Skin epidermis (tissue), 12 donors: ENCODE results near the gene GIGYF2.
A peak's percentile ranks its signal among the peaks of the same experiment; 100 is the strongest.
"Not testable (repeated sequence)": the region's sequence is repeated elsewhere in the genome, so short reads cannot be mapped to it uniquely, and the experiment has no call there.

ENCODE experiments used
- H3K27ac ChIP-seq, 21 experiments: fragments of 200-600 bp; sonication (generic) in 11 of 21; one replicate each; pipeline ENCODE4 v1.5.0; 2020; ENCODE audit warnings: mild to moderate bottlenecking in 3 of 21, inconsistent platforms in 2 of 21, moderate library complexity in 2 of 21
- H3K4me3 ChIP-seq, 7 experiments: fragments of 200-600 bp; sonication (generic) in 2 of 7; one replicate each; pipeline ENCODE4 v1.5.0; 2020; ENCODE audit warnings: inconsistent platforms in 2 of 7, mild to moderate bottlenecking in 2 of 7, moderate library complexity in 1 of 7

Gene GIGYF2

DNA sequence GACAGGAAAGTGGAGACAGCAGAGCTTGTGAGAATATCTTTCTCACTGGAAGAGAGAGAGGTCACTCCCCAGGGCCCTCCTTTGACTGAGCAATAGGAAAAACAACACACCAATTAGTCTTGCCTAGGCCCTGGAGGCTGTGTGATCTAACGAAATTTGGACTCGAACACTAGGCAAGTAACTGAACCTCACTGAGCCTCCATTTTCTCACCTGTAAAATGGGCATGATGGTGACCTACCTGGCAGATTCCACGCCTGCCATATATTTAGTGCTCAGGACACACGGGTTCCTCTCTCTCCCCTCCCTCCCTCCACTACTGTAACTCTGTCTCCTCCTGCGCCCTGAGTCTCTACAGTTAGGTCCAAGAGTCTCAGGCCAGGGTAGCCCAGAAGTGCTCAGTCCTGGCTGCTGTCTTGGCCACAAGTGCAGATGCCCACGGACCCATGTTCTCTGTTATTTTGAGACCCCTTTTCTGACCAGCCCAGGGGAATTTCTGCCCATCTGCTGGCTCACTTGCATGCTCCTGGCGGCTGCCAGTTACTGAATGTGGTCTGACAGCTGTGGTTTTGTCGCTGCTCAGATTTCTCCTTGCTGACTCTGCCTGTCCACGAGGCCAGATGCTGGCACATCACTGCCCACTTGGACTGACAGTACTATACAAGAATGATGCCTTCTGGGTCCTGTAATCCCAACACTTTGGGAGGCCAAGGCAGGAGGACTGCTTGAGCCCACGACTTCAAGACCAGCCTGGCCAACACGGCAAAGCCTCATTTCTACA lies 9.6 kb upstream of the GIGYF2 start:
- Histone ChIP-seq H3K4me3 (no peak overlapping the region), H3K27ac (no peak overlapping the region)

DNA sequence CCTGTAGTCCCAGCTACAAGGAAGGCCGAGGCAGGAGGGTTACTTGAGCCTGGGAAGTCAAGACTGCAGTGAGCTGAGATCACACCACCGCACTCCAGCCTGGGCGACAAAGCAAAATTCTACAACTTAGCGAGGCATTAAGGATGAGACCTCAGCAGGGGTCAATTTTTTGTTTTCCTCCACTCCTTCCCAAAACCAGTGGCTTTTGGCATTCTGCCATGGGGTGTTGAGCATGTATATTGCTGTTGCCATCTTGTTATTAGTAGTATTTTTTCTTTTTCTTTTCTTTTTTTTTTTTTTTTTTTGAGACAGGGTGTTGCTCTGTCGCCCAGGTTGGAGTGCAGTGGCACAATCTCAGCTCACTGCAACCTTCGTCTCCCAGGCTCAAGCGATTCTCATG lies 8.9 kb upstream of the GIGYF2 start:
- Histone ChIP-seq H3K4me3 (no peak overlapping the region), H3K27ac (no peak overlapping the region)

GRCh38 chr2:232689152-232689910 lies 7.8 kb upstream of the GIGYF2 start:
- H3K27ac ChIP-seq = no peak overlapping the region
- no peak overlapping the region for H3K4me3 ChIP-seq

- not testable (repeated sequence) for H3K27ac ChIP-seq, H3K4me3 ChIP-seq
Measured at GRCh38 chr2:232691117-232691516, 6.0 kb upstream of the GIGYF2 start.

DNA sequence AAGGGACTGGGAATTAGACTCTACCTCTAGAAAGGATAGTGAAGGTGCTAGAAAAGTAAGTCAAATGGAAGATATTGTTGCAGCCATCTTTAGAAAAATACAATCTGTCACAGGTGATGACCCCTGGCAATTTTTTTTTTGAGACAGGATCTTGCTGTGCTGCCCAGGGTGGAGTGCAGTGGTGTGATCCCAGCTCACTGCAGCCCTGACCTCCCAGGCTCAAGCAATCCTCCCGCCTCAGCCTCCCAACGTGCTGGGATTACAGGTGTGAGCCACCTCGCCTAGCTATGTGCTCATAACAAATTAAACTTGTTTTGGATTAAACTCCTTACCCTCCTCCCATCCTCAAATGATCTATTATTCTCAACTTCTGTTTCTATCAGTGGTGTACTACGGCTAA lies 3.8 kb upstream of the GIGYF2 start:
- Histone ChIP-seq H3K27ac (no peak overlapping the region), H3K4me3 (no peak overlapping the region)

DNA sequence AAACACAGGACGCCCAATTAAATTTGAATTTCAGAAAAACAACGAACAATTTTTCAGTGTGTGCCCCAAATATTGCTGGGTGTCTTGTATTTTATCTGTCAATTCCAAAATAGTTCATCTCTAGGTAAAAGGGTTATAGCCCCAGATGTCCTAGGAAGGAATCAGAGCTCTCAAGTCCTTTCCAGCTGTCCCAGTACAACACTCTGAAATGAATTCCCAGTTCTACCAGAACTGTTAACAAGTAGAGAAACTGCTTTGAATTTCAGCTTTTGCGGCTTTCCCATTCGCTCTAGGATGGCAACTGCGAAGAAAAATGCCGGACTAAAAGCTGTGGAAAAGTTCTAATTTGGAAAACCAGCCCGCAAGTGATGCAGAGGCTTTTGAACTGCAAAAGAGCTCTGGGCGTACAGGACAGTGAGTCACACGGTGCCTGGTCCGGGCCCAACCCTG lies 497 bp upstream of the GIGYF2 start:
- Histone ChIP-seq H3K4me3 (peak overlapping the region; percentile 71 to 98 (median 96)), H3K27ac (peak overlapping the region in 20 of 21 experiments; percentile 40 to 98 (median 94))

DNA sequence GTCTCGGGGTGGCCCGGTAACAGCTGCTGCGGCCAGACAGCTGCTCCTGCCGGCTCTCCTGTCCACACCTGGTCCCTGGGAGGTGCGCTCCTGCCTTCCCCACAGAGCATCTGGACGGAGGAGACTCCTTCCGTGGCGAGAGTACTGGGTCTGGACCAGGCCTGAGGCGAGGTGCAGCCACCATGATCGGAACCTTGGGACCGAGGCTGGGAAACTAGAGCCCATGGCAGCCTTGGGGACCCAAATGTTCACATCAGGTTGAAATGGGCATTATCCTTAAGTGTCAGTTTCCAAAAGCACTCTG lies 628 bp downstream of the GIGYF2 start:
- peak overlapping the region; percentile 68 to 99 (median 95) for H3K27ac ChIP-seq
- H3K4me3 ChIP-seq = peak overlapping the region; percentile 71 to 98 (median 96)

- H3K4me3 ChIP-seq = peak overlapping the region; percentile 71 to 98 (median 96)
Measured at GRCh38 chr2:232698556-232699091, 1.5 kb downstream of the GIGYF2 start.

GRCh38 chr2:232699110-232699509 lies 2.0 kb downstream of the GIGYF2 start:
- Histone ChIP-seq H3K27ac (peak overlapping the region in 1 of 21 experiments; percentile 99), H3K4me3 (no peak overlapping the region)

More at GRCh38 chr2:232698556-232699091, 1.5 kb downstream of the GIGYF2 start:
- peak overlapping the region in 8 of 21 experiments; percentile 87 to 99 (median 96) for H3K27ac ChIP-seq

GRCh38 chr2:232700154-232700553 lies 3.0 kb downstream of the GIGYF2 start:
- H3K27ac ChIP-seq = no peak overlapping the region
- H3K4me3 ChIP-seq = no peak overlapping the region

- no peak overlapping the region for H3K4me3 ChIP-seq
- H3K27ac ChIP-seq = no peak overlapping the region
Measured at GRCh38 chr2:232707076-232707475, 9.9 kb downstream of the GIGYF2 start.

DNA sequence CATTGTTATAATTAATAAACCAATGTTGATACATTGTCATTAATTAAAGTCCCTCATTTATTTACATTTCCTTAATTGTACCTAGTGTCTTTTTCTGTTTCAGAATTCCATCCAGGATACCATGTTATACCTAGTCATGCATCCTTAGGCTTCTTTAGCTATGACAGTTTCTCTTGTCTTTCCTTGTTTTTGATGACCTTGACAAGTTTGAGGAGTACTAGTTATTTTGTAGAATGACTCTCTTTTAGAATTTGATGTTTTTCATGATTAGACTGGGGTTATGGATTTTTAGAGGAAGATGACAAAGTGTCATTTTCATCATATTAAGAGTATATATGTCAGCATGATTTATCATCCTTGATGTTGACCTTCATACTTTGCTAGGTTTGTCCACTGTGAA lies 16.4 kb downstream of the GIGYF2 start:
- Histone ChIP-seq H3K4me3 (no peak overlapping the region), H3K27ac (no peak overlapping the region)

- H3K27ac ChIP-seq = no peak overlapping the region
- H3K4me3 ChIP-seq = no peak overlapping the region
Measured at GRCh38 chr2:232714969-232715368, 17.8 kb downstream of the GIGYF2 start.

GRCh38 chr2:232720056-232720455 lies 22.9 kb downstream of the GIGYF2 start:
- H3K4me3 ChIP-seq, H3K27ac ChIP-seq: not testable (repeated sequence)

DNA sequence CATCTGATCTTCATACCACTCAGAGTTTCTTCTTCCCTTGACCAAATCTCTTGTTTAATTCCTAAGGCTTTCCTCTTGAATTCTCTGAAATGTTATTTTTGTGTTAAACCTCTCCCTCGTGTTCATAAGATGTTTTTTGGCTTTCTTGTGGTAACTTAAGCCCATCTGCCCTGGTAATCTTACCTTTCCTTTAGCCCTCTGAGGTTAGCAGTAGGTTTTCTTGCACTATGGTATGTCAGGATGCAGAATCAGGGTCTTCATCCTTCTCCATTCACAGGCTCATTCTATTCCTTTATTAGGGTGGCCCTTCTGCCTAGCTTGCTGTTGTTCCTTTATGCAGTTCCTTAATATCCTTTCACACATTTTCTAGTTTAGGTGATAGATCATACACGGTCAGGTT lies 24.1 kb downstream of the GIGYF2 start:
- H3K4me3 ChIP-seq = no peak overlapping the region
- peak overlapping the region in 2 of 21 experiments; percentile 17 to 21 for H3K27ac ChIP-seq

- H3K27ac ChIP-seq = peak overlapping the region in 3 of 21 experiments; percentile 17 to 21 (median 17)
- H3K4me3 ChIP-seq = no peak overlapping the region
Measured at GRCh38 chr2:232721882-232722281, 24.8 kb downstream of the GIGYF2 start.

GRCh38 chr2:232723027-232723426 lies 25.9 kb downstream of the GIGYF2 start:
- Histone ChIP-seq H3K4me3 (no peak overlapping the region), H3K27ac (no peak overlapping the region)

DNA sequence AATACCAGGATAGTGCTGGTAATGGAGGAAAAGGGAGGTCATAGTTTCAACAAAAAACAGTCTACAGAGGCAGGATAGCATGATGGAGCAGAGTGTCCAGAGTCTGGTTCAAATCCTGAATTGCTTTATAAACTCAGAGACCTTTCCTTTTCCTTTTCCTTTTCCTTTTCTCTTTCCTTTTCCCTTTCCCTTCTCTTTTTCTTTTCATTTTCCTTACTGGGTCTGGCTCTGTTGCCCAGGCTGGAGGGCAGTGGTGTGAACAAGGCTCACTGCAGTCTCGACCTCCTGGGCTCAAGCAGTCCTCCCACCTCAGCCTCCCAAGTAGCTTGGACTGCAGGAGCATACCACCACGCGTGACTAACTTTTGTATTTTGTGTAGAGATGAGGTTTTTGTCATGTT lies 31.7 kb downstream of the GIGYF2 start:
- Histone ChIP-seq H3K27ac (no peak overlapping the region), H3K4me3 (no peak overlapping the region)

DNA sequence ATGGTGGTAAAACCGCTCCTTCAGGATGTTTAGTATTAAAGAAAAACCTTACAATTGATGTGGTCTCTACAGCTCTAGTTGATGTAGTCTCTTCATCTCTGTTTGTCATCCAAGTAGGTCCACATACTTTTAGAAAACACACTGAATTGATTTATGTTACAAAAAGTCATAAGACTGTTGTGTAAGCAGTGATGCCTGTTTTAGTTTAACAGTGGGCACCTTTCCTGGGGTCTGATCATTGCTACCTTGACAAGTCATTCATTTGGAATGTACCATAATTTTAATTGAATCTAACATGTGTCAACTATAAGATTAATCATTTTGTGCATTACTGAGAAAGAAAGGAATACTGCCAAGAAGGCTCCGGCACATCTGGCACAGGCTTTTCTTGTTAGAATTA lies 34.3 kb downstream of the GIGYF2 start:
- Histone ChIP-seq H3K4me3 (no peak overlapping the region), H3K27ac (peak overlapping the region in 1 of 21 experiments; percentile 25)

DNA sequence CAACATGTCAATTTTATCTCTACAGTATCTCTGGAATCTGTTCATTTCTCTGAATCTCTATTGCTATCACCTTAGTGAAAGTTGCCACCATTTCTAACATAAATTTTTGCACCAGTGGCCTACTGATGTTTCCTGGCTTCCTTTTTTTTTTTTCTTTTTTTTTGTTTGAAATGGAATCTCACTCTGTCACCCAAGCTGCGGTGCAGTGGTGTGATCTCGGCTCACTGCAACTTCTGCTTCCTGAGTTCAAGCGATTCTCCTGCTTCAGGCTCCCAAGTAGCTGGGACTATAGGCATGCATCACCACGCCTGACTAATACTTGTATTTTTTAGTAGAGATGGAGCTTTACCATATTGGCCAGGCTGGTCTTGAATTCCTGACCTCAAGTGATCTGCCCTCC lies 44.2 kb downstream of the GIGYF2 start:
- no peak overlapping the region for H3K4me3 ChIP-seq
- no peak overlapping the region for H3K27ac ChIP-seq

DNA sequence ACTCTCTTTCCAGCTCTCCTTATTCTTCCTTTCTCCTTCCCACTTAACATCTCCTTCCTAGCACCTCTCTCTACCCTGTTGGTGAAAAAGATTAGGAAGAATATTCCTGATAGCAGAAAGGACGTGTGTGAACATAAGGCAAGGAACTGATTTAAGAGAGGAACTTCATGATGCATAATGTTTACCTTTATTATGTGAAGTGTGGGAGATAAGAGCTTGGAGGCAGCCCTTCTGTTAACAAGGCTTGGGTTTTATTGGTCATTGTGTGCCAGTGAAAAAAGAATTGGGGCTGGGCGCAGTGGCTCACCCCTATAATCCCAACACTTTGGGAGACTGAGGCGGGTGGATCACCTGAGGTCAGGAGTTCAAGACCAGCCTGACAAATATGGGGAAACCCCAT lies 44.8 kb downstream of the GIGYF2 start:
- no peak overlapping the region for H3K4me3 ChIP-seq

More for the DNA sequence above, 44.8 kb downstream of the GIGYF2 start:
- no peak overlapping the region for H3K27ac ChIP-seq
